Activated T-cell treated with anti-CD3 and anti-CD28 coated beads for 4 hours (primary cell): Measurements from ENCODE around the gene LGALS8.
"Not testable (repeated sequence)": the region's sequence is repeated elsewhere in the genome, so short reads cannot be mapped to it uniquely, and the experiment has no call there.

ENCODE experiments used
- DNase-seq: peaks from one replicate; pipeline ENCODE4 v3.0.0-alpha.2; 2020

Gene LGALS8

GRCh38 chr1:236543065-236543669 lies 19.4 kb downstream of the LGALS8 start:
- DNase-seq, result no peak

DNA sequence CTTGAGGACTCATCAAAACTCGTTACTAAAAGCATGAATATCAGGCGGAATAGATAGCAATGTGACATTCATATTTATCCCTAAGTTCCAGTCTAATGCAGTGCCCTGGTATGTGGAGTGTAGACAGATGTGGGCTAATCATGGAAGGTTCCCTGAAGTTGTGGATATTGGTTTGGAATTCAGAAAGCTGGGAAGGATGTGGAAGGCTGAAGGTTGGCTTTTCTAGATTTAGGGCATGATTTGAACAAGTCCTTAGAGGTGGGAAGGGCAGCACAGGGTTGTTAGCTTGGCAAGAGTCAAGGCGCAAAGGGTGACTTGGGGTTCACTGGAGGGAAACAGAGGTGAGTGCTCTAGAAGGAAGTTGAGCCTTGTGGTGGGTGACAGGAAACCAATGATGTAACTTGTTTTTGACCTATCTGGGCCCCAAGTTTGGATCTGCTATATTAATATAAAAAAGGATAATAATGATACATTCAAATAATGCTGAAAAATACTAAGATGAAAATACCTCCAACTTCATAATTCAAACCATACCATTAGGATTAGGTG lies 21.9 kb downstream of the LGALS8 start:
- DNase-seq, result no peak

DNA sequence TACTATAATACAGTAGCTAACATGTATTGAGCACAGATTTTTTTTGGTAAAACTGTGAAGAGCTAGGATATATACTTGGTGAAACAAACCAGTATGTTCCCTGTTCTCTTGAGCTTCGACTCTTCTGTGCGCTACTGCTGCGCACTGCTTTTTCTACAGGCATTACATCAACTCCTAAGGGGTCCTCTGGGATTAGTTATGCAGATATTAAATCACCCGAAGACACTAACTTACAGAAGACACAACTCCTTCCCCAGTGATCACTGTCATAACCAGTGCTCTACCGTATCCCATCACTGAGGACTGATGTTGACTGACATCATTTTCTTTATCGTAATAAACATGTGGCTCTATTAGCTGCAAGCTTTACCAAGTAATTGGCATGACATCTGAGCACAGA lies 24.7 kb downstream of the LGALS8 start:
- DNase-seq, result no peak

- no peak for DNase-seq
These were observed 27.4 kb downstream of the LGALS8 start for GRCh38 chr1:236550961-236551851.

DNA sequence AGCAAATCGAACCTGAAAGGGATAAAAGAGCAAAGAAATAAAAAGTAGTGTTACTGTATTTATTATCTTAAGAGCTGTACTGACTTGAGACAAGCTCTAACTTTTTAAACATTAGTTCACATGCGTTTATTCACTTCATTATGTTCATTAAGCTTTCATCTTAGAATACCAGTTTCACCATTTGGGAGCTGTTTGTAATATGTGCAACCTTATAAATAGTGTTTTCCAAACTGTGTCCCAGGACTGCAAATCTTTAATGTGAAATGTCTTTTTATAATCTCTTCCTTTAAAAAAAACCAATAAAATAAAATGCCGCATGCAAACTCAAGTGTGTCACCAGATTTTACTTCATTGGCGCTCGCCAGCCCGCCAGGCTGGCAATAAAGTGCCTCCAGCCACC lies 28.3 kb downstream of the LGALS8 start:
- no peak for DNase-seq

- no peak for DNase-seq
These were observed 29.1 kb downstream of the LGALS8 start for GRCh38 chr1:236552901-236553300.

- no peak for DNase-seq
These were observed 29.6 kb downstream of the LGALS8 start for GRCh38 chr1:236553370-236553769.

DNA sequence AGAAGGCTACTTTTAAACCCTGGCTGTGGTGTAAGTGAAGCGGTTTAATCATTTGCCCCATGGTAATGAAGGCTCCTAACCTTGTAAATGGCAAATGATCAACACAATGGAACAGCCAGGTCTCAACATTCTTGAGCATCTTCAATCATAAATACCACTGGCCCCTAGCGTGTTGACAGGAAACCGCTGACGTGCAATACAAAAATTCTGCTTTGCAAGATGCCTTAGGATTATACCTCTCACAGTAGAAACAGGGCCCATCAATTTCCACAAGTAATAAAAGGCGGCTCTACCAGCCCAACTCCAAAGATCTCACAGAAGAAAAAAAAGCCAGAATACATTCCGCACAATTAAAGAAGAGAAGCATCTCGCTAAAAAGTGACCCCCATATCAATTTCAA lies 32.8 kb downstream of the LGALS8 start:
- DNase-seq, result no peak

DNA sequence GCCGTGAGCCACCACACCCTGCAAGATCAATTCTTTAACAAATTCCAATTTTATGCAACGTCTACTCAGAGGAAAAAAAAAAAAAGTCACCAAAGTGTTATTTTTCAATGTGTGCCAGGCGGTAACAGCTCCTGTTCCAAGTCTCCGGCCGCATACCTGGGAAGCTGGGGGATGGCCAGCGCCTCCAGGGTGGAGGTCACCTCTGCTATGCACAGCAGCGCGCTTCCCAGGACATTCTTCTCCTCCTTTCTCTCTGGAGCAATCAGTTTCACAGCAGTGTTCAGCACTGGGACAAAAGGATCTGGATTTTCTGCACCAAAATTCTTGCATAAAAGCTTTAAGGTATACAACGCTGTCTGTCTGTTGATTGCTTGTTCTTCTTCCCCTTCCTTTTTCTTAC lies 34.3 kb downstream of the LGALS8 start:
- DNase-seq, result no peak

- no peak for DNase-seq
These were observed 35.1 kb downstream of the LGALS8 start for GRCh38 chr1:236558846-236559245.

GRCh38 chr1:236560213-236560771 lies 36.5 kb downstream of the LGALS8 start:
- no peak for DNase-seq

GRCh38 chr1:236561976-236562375 lies 38.2 kb downstream of the LGALS8 start:
- no peak for DNase-seq

GRCh38 chr1:236565530-236565929 lies 41.7 kb downstream of the LGALS8 start:
- DNase-seq, result no peak

GRCh38 chr1:236568285-236568894 lies 44.6 kb downstream of the LGALS8 start:
- DNase-seq, result no peak

GRCh38 chr1:236575523-236575922 lies 51.7 kb downstream of the LGALS8 start:
- DNase-seq, result no peak

- DNase-seq, result no peak
These were observed 52.2 kb downstream of the LGALS8 start for GRCh38 chr1:236576004-236576403.

DNA sequence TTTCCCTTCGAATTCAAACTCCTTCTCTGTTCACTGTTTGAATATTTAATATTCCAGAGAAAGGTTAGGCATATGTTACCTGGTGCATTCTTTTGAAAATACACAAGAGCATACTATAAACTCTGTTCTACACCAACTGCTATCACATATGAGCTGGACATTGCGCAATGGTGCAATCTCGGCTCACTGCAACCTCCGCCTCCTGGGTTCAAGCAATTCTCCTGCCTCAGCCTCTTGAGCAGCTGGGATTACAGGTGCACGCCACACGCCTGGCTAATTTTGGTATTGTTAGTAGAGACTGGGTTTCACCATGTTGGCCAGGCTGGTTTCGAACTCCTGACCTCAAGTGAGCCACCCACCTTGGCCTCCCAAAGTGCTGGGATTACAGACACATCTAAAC lies 53.3 kb downstream of the LGALS8 start:
- DNase-seq, result not testable (repeated sequence)

DNA sequence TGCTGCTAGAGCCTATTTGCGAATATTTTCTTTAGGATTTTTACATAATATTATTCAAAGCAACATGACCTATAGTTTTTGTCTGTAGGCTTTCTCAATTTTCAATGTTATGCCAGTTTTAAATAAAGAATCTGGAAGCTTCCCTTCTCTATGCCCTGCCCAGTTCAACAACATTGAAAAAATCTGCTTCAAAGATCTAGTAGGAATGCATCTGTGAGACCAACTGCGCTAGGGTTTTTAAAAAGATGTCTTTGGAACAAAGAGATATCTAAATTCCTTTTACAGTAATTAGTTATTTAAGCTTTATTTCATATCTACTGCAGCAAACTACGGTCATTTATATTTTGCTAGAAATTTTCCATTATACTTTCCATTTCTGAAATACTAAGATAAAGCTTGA lies 54.9 kb downstream of the LGALS8 start:
- DNase-seq, result no peak

DNA sequence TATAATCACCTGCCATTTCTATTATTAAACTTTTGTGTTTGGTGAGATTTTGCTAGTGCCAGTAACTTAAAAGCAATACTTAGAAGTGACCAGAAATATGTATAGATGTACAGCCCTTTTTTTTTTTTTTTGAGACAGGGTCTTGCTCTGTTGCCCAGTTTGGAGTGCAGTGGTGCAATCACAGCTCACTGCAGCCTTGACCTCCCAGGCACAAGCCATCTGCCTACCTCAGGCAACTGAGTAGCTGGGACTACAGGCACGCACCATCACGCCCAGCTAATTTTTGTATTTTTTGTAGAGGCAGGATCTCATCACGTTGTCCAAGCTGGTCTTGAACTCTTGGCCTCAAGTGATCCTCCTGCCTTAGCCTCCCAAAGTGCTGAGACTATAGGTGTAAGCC lies 56.6 kb downstream of the LGALS8 start:
- not testable (repeated sequence) for DNase-seq

DNA sequence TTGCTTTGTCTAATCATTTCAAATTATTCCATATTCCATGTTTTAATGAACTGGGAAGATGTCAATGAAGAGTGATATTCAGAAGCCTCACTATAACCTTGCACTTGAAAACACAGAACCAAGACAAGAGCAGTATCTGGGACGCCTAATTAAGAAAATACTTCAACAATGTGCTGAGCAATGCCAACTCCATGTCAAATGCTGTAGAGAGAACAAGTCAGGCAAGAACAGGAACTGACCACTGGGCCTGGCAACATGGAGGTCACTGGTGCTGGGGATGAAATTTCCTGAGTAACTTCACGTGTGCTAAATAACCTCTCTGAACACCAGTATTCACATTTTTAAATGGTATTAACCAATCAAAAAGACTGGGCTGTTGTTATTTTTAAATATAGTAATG lies 57.7 kb downstream of the LGALS8 start:
- no peak for DNase-seq

- no peak for DNase-seq
These were observed 65.7 kb downstream of the LGALS8 start for GRCh38 chr1:236589531-236589930.

GRCh38 chr1:236590553-236591150 lies 66.9 kb downstream of the LGALS8 start:
- no peak for DNase-seq

GRCh38 chr1:236602171-236602570 lies 78.4 kb downstream of the LGALS8 start:
- no peak for DNase-seq
